GM18867 (cell line): ENCODE data around the gene TERT.

Experiments used
- ATAC-seq: cut with Tn5 transposase; IDR thresholded peaks from one replicate; pipeline ENCODE4 v1.9.1; 2021; ENCODE audit warnings: mild to moderate bottlenecking, moderate library complexity; ENCODE audit not compliant: unreplicated experiment

The TERT gene

GRCh38 chr5:1265026-1265425 is 29.8 kb downstream of the TERT start:
- no peak for ATAC-seq

GRCh38 chr5:1264211-1264610 is 30.7 kb downstream of the TERT start:
- no peak for ATAC-seq

GRCh38 chr5:1262381-1262780 is 32.5 kb downstream of the TERT start:
- ATAC-seq = no peak

- no peak for ATAC-seq
Measured at GRCh38 chr5:1261643-1262042, 33.2 kb downstream of the TERT start.

GRCh38 chr5:1259806-1260480 is 34.9 kb downstream of the TERT start:
- ATAC-seq = no peak

- ATAC-seq = no peak
Measured at GRCh38 chr5:1257841-1258240, 37.0 kb downstream of the TERT start.

GRCh38 chr5:1257363-1257762 is 37.5 kb downstream of the TERT start:
- no peak for ATAC-seq

GRCh38 chr5:1256776-1257175 is 38.1 kb downstream of the TERT start:
- ATAC-seq = no peak

GRCh38 chr5:1255081-1255561 is 39.7 kb downstream of the TERT start:
- ATAC-seq = no peak

GRCh38 chr5:1254196-1254595 is 40.7 kb downstream of the TERT start:
- no peak for ATAC-seq

GRCh38 chr5:1253456-1254105 is 41.3 kb downstream of the TERT start:
- ATAC-seq = no peak

GRCh38 chr5:1252681-1253080 is 42.2 kb downstream of the TERT start:
- no peak for ATAC-seq

GRCh38 chr5:1251678-1252580 is 42.9 kb downstream of the TERT start:
- no peak for ATAC-seq

GRCh38 chr5:1249366-1250280 is 45.2 kb downstream of the TERT start:
- ATAC-seq = no peak

- ATAC-seq = no peak
Measured at GRCh38 chr5:1247811-1248210, 47.1 kb downstream of the TERT start.

- ATAC-seq = no peak
Measured at GRCh38 chr5:1246711-1247431, 48.0 kb downstream of the TERT start.

GRCh38 chr5:1245905-1246576 is 48.8 kb downstream of the TERT start:
- ATAC-seq = no peak

- no peak for ATAC-seq
Measured at GRCh38 chr5:1244976-1245375, 49.9 kb downstream of the TERT start.

- no peak for ATAC-seq
Measured at GRCh38 chr5:1244255-1244654, 50.6 kb downstream of the TERT start.
